Left lobe of liver (tissue), 2 donors: ENCODE measurements around the gene FAM3C. TPM values are rescaled to one million over a fixed set of nuclear protein-coding genes. Genes with fewer than 3 reads are reported as not detected.

ENCODE experiments used
- ATAC-seq: fragments of 200-7000 bp; cut with Tn5 transposase; one replicate; pipeline ENCODE4 v1.9.1; 2020; ENCODE audit warnings: mild to moderate bottlenecking, moderate library complexity
- DNase-seq: peaks from one replicate; pipeline ENCODE4 v3.0.0-alpha.2; 2020; ENCODE audit warnings: low spot score
- total RNA-seq: library from RNA; stranded (reverse); gene quantifications from one replicate; pipeline ENCODE4 v1.2.1, GENCODE V29; 2021
- donor health status: DM: no; HTN: no; CAD: no; lungs with moderate emphysema.
- donor health status: DM: no; HTN: yes; CAD: no.

The FAM3C gene
- total RNA-seq, 1 donor from 2014 or later: 18.3 TPM

GRCh38 chr7:121411597-121411979 is 15.5 kb upstream of the FAM3C start:
- ATAC-seq (no peak), DNase-seq (no peak)

DNA sequence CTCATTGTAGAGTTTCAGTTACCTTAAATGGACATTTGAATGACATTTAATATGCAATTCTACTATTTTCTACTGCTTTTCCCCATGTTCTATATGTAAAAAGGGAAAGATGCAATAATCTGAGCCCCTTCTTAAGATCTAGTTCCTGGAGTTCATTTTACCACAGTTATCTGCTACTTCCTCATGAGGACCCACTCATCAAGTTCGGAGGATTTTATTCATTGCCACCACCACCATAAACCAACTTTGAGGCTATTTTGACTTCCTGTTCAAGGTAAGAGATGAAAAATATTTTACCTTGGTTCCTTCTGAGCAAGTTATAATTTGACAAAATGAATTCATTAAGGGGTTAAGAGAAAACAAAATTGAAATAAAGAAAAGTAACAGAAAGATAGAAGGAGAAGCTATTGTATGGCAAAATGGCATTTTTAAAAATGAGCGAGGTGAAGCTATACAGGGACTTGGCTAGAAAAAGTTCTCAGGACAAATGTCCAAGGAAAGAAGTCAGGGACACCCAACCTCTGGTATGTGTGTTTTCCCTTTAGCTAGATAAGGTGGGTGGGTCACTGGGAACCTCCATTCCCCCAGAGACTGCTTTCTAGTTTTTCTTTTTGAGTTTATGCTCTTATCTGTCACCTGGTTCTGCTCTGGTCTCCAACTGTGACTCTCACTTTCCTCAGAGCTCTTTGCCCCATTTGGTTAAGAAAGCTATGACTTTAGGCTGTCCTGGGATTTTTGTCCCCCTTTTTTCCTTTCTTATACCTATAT is 14.9 kb upstream of the FAM3C start:
- ATAC-seq: no peak
- DNase-seq: no peak

DNA sequence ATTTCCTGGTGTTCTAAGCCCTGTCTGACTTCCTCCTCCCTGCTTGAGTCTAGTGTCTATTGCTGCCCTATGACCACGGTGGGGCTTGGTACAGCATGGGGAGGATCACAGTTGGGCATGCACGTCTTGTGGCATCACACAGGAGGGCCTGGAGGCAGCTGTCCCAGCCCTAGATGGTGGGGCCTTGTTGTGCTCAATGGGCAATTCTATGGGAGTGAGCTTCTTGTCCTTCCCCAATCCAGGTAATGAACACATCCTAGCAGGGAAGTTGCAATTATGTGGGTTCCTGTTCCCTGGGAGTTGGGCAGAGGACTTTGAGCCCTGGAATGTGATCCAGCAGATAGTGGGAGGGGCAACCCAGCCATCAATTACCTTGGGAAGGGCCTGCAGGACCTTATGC is 10.8 kb upstream of the FAM3C start:
- ATAC-seq: peak; percentile 19
- DNase-seq: no peak

DNA sequence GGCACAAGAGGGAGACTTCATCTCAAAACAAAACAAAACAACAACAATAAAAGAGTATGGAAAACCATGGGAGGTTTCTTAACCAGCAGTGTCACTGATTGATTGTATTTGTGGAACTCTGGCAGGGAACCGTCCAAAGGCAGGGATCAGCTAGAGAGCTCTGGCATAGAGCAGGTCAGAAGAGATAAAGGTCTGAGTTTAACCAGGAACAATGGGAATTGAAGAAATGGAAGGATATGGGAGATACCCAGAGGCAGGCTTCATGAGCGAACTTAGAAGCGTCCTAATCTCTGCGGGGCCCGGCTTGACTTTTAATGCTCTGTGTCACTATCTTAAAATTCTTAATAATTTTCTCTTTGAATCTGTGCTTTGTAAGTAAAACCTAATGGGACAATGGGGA is 10.4 kb upstream of the FAM3C start:
- ATAC-seq: no peak

GRCh38 chr7:121404348-121404747 is 8.2 kb upstream of the FAM3C start:
- ATAC-seq (no peak), DNase-seq (no peak)

More for the DNA sequence above, 10.4 kb upstream of the FAM3C start:
- no peak for DNase-seq

DNA sequence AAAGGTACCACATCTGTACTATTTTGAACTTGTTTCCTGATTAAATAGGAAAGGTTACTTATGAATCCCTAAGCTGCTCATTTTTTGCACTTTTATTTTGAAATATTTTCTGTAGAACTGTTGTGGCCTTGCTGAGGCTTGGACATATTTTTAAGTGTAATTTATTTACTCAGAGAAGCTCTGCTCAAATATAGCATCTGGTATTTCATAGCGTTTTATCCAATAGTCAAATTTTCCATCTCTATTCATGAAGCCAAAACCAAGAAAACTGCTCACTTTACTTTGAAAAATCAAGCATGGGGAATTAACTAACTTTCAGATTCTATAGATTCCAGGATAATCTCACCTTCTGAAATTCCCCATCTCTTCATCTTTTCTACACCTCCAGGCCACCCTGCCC is 6.6 kb upstream of the FAM3C start:
- DNase-seq: no peak
- no peak for ATAC-seq

DNA sequence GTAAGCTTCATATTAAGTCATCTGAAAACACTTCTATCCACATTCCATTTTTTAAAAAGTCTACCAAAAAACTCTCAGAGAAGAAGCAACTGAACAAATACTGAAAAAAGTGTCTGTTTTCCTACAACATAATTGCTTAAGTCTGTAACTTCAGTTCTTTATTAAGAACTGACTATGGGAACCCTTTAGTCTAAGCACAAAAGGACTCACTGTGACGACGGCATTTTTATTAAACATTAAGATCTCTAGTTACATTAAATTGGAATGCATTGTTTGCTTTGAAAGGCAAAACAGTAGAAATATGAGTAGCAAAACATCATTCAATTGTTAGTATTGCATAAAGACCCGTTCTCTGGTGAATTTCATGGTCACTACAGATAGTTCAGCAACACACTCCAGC is 5.8 kb upstream of the FAM3C start:
- no peak for DNase-seq

GRCh38 chr7:121398246-121398645 is 2.1 kb upstream of the FAM3C start:
- peak; percentile 4 for ATAC-seq
- DNase-seq: no peak

More for the DNA sequence above, 5.8 kb upstream of the FAM3C start:
- ATAC-seq: no peak

GRCh38 chr7:121397822-121398221 is 1.7 kb upstream of the FAM3C start:
- no peak for DNase-seq
- ATAC-seq: peak; percentile 36

DNA sequence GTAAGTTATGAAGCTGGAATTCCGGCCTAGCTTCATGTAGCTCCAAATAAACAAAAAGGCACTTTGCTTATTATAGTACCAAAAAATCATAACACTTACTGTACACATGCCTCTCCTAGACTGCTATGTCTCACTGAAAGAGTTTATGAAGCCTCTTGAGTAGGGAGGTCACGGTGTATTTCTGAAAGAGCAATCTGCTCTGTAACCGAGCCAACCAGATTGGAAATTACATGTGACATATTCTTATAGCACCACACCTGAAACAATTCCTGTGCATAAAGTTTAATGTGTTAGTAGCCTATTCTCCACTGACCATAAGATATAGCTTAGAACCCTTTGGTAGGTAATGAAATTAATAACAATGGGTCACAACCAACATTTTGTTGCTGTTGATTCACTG is 1.3 kb upstream of the FAM3C start:
- DNase-seq: no peak

GRCh38 chr7:121395494-121395960 is 581 bp downstream of the FAM3C start:
- DNase-seq: no peak
- ATAC-seq: peak; percentile 54

More for the DNA sequence above, 1.3 kb upstream of the FAM3C start:
- ATAC-seq: no peak

- no peak for DNase-seq
Measured at GRCh38 chr7:121394709-121395140, 1.4 kb downstream of the FAM3C start.

GRCh38 chr7:121393005-121393366 is 3.1 kb downstream of the FAM3C start:
- DNase-seq (no peak), ATAC-seq (no peak)

More at GRCh38 chr7:121394709-121395140, 1.4 kb downstream of the FAM3C start:
- ATAC-seq: no peak

- ATAC-seq: no peak
Measured at GRCh38 chr7:121392277-121393004, 3.7 kb downstream of the FAM3C start.

DNA sequence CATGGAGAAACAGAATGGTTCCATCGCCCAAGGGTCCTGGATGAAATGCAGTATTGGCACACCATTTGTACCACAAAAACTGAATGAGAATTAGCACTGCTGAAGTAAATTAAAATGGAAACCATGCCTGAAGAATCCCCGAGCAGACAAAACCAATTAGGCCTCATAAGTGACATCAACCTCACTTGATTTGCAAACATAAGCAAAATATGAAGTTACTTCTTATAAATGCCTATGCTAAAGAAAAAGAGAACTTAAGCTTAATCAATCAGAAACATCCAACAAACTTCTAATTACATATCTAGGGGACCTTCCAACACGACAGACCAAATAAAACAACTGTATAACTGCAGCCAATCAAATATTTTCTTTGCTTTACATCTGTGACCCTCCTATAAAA is 4.4 kb downstream of the FAM3C start:
- ATAC-seq (no peak), DNase-seq (no peak)

More at GRCh38 chr7:121392277-121393004, 3.7 kb downstream of the FAM3C start:
- no peak for DNase-seq

GRCh38 chr7:121390617-121391016 is 5.5 kb downstream of the FAM3C start:
- ATAC-seq: no peak
- no peak for DNase-seq

- ATAC-seq (no peak), DNase-seq (no peak)
Measured at GRCh38 chr7:121390109-121390508, 6.0 kb downstream of the FAM3C start.

GRCh38 chr7:121388950-121389349 is 7.2 kb downstream of the FAM3C start:
- no peak for ATAC-seq

DNA sequence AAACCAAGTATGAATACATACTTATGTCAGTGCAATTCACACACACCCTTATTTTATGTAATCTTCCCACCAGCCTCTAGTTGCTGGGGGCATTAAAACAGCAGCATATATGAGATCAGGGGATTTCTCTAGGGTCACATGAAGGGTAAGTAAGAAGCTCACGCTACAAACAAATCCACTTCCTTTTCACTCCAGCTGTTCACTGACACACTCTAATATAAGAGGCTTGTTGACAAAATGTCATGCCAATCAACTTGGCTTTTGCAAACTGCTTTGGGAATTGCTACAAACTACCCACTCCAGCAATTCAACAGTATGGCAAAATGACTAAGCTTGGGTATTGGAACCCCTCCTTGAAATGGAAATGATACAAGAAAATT is 10.3 kb downstream of the FAM3C start:
- ATAC-seq: no peak
- DNase-seq: no peak

More at GRCh38 chr7:121388950-121389349, 7.2 kb downstream of the FAM3C start:
- DNase-seq: no peak

- no peak for ATAC-seq
Measured at GRCh38 chr7:121385056-121385799, 10.9 kb downstream of the FAM3C start.

GRCh38 chr7:121384265-121384664 is 11.8 kb downstream of the FAM3C start:
- ATAC-seq (no peak), DNase-seq (no peak)

More at GRCh38 chr7:121385056-121385799, 10.9 kb downstream of the FAM3C start:
- no peak for DNase-seq
